Endothelial cell of umbilical vein (primary cell): ENCODE results near the gene KIF1C. TPM values are rescaled to one million over a fixed set of nuclear protein-coding genes. Genes with fewer than 3 reads are reported as not detected.
"Not testable (repeated sequence)": the region's sequence is repeated elsewhere in the genome, so short reads cannot be mapped to it uniquely, and the experiment has no call there.

ENCODE experiments used
- BruUV-seq: library from RNA; stranded (reverse); fragments of 400-500 nt; replicated peaks from 2 replicates; lab custom pipeline; 2021; lab: Mats Ljungman, UMichigan
- CTCF ChIA-PET: fragments of 300-600, 350-600 bp; sonication (Branson Sonifier 250); formaldehyde crosslinking; loops from one replicate; lab custom pipeline; 2021; ENCODE audit warnings: antibody characterized with exemption, inconsistent platforms; lab: Charles Lee
- POLR2A ChIA-PET: fragments of 300-600, 350-600 bp; sonication (Branson Sonifier 250); formaldehyde crosslinking; loops from one replicate; lab custom pipeline; 2021; ENCODE audit warnings: antibody characterized with exemption, inconsistent platforms; lab: Charles Lee
- DNase-seq: peaks from one replicate; pipeline ENCODE4 v3.0.0-alpha.2; 2011; ENCODE audit warnings: low read depth, low spot score
- FAIRE-seq: peaks from 2 replicates; lab custom pipeline; 2011; peaks lifted over from hg19 to GRCh38; lab: Jason Lieb, UNC
- H2AFZ ChIP-seq: 2 replicates; pipeline ENCODE4 v1.6.0; 2012; ENCODE audit warnings: low read depth, low read length, control low read depth, inconsistent platforms
- H3K27ac ChIP-seq: 2 replicates; pipeline ENCODE4 v1.5.1; 2011; ENCODE audit warnings: low read depth, mild to moderate bottlenecking, control low read depth, low read length, moderate library complexity; ENCODE audit not compliant: insufficient read depth
- H3K27me3 ChIP-seq, 2 experiments: 2 replicates each; pipeline versions ENCODE4 v1.6.0 to v1.6.1; 2011; ENCODE audit warnings: low read length in 2 of 2, mixed read lengths in 1 of 2; ENCODE audit not compliant: control insufficient read depth in 2 of 2, insufficient read depth in 2 of 2
- H3K36me3 ChIP-seq, 2 experiments: 2 replicates in 1 of 2; 3 replicates in 1 of 2; pipeline ENCODE4 v1.5.1; 2011; ENCODE audit warnings: low read length in 2 of 2, mild to moderate bottlenecking in 1 of 2, moderate library complexity in 1 of 2; ENCODE audit not compliant: control insufficient read depth in 2 of 2, insufficient read depth in 2 of 2; ENCODE audit errors: extremely low read depth in 1 of 2
- H3K4me1 ChIP-seq: 3 replicates; pipeline ENCODE4 v1.5.1; 2011; ENCODE audit warnings: mild to moderate bottlenecking, low read length; ENCODE audit not compliant: control insufficient read depth, insufficient read depth; ENCODE audit errors: extremely low read depth
- H3K4me2 ChIP-seq: 2 replicates; pipeline ENCODE4 v1.6.1; 2011; ENCODE audit warnings: low read length, control low read depth, mixed read lengths; ENCODE audit not compliant: insufficient read depth
- H3K4me3 ChIP-seq, 3 experiments: fragments of 200-600 bp in 1 of 3; sonication (generic), shearing (Covaris generic) in 1 of 3; replicated peaks in 1 of 3; 2 replicates each; pipeline ENCODE4 v1.5.1; 2011 to 2016; ENCODE audit warnings: control low read depth in 3 of 3, low read length in 3 of 3, mild to moderate bottlenecking in 2 of 3, inconsistent platforms in 1 of 3, low read depth in 1 of 3, moderate library complexity in 1 of 3; ENCODE audit not compliant: insufficient read depth in 1 of 3
- H3K79me2 ChIP-seq: 2 replicates; pipeline ENCODE4 v1.6.0; 2012; ENCODE audit warnings: low read length, inconsistent platforms; ENCODE audit not compliant: control insufficient read depth, insufficient read depth
- H3K9ac ChIP-seq: replicated peaks from 2 replicates; pipeline ENCODE3; 2011; ENCODE audit warnings: low read length, control low read depth; ENCODE audit not compliant: insufficient read depth; ENCODE audit errors: extremely low read depth
- H3K9me1 ChIP-seq: replicated peaks from 3 replicates; pipeline ENCODE4 v1.6.0; 2011; ENCODE audit warnings: mild to moderate bottlenecking, low read length; ENCODE audit not compliant: control insufficient read depth, insufficient read depth; ENCODE audit errors: extremely low read depth
- H3K9me3 ChIP-seq: replicated peaks from 2 replicates; pipeline ENCODE4 v1.5.1; 2012; ENCODE audit warnings: low read length, inconsistent platforms; ENCODE audit not compliant: control insufficient read depth, insufficient read depth
- H4K20me1 ChIP-seq: replicated peaks from 2 replicates; pipeline ENCODE3; 2011; ENCODE audit warnings: mild to moderate bottlenecking, low read length; ENCODE audit not compliant: control insufficient read depth, insufficient read depth; ENCODE audit errors: extremely low read depth
- EZH2 ChIP-seq: IDR thresholded peaks from 2 replicates; pipeline ENCODE4 v1.6.1; 2012; ENCODE audit warnings: borderline replicate concordance, low read depth, mild to moderate bottlenecking, moderate library complexity, low read length, inconsistent platforms; ENCODE audit not compliant: severe bottlenecking
- FOS ChIP-seq: IDR thresholded peaks from 2 replicates; pipeline ENCODE4 v1.6.1; 2011; ENCODE audit warnings: mild to moderate bottlenecking, low read length, moderate library complexity, borderline replicate concordance; ENCODE audit not compliant: insufficient read depth
- GATA2 ChIP-seq: IDR thresholded peaks from 2 replicates; pipeline ENCODE4 v1.7.0; 2011; ENCODE audit warnings: low read depth, mild to moderate bottlenecking, moderate library complexity, mixed read lengths, low read length; ENCODE audit not compliant: insufficient read length, insufficient read depth
- JUN ChIP-seq: IDR thresholded peaks from 2 replicates; pipeline ENCODE4 v1.6.1; 2011; ENCODE audit warnings: borderline replicate concordance, low read depth; ENCODE audit not compliant: insufficient read length, insufficient read depth
- MYC ChIP-seq: IDR thresholded peaks from one replicate; pipeline ENCODE4 v1.6.1; 2011; ENCODE audit warnings: mild to moderate bottlenecking, low read depth, low read length
- POLR2A ChIP-seq: IDR thresholded peaks from 2 replicates; pipeline ENCODE4 v1.6.1; 2012; ENCODE audit warnings: low read depth, mild to moderate bottlenecking, control low read depth, low read length
- POLR2AphosphoS5 ChIP-seq: IDR thresholded peaks from 2 replicates; pipeline ENCODE4 v1.6.1; 2012; ENCODE audit warnings: low read depth, mild to moderate bottlenecking, control low read depth, low read length, moderate library complexity; ENCODE audit not compliant: insufficient read depth
- dilution Hi-C: fragments of 300-500 bp; cut with MboI; formaldehyde crosslinking; loops from one replicate; pipeline ENCODE4 v1.15.0; 2019; ENCODE audit warnings: low sequenced_read_pairs; ENCODE audit not compliant: extremely low pct_ligation_motif_present
- intact Hi-C: fragments of 100-400 bp; cut with micrococcal nuclease; formaldehyde crosslinking; loops from one replicate; pipeline ENCODE4 v1.10.0; 2022
- polyA plus RNA-seq, 4 experiments: library from polyadenylated mRNA; depleted of rRNA in 3 of 4; stranded (reverse) in 3 of 4; unstranded in 1 of 4; fragments of >200 nt; gene quantifications; 2 replicates each; pipeline versions ENCODE4 v1.2.1 to v1.2.3, GENCODE V29; 2011 to 2012; ENCODE audit warnings: missing spikeins in 1 of 4
- total RNA-seq: library from RNA; stranded (reverse); gene quantifications from 2 replicates; pipeline ENCODE4 v1.2.3, GENCODE V29; 2021
- TF ChIP-seq, protein P1 (sequence below), 2 donors: IDR thresholded peaks; 1 replicate in 1 of 2; 2 replicates in 1 of 2; pipeline ENCODE4 v1.5.1; 2011; ENCODE audit warnings: low read length in 2 of 2, mild to moderate bottlenecking in 2 of 2, moderate library complexity in 2 of 2, control low read depth in 1 of 2, inconsistent platforms in 1 of 2, low read depth in 1 of 2; ENCODE audit not compliant: insufficient read depth in 1 of 2; ENCODE audit errors: extremely low read depth in 1 of 2
- TF ChIP-seq, protein P2 (sequence below): IDR thresholded peaks from 2 replicates; pipeline ENCODE4 v1.6.1; 2011; ENCODE audit not compliant: insufficient read depth, insufficient read length

The KIF1C gene
- total and polyA plus RNA-seq, 2 donors (not counting 3 experiments of a cell fraction or from before 2014, with no cell fraction given), result 33.6 to 171 TPM

DNA sequence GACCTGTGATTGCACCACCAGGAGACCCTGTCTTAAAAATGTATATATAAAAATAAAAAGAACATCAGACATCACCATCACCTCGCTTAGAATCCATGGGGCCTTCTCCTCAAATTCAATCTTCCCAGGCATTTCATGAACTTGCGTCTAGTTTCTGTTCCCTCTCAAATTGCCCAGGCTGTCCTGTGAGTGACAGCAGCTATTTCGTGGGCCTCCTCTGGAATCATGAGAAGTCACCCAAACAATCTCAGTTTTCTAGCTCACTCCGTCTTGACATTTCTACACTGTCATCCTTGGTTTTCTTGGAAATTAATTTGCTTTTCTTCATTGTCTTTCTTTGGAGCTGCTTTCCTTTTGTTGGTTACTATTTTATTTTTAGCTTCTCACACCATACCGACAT is 30.2 kb downstream of the KIF1C start:
- no peaks in the 10 kb centered on the region for H4K20me1 ChIP-seq
- H3K9me1 ChIP-seq, result no peaks in the 10 kb centered on the region
- no peak for DNase-seq
- BruUV-seq, result TSS peak; percentile 3
- TF ChIP-seq, protein P1, sequence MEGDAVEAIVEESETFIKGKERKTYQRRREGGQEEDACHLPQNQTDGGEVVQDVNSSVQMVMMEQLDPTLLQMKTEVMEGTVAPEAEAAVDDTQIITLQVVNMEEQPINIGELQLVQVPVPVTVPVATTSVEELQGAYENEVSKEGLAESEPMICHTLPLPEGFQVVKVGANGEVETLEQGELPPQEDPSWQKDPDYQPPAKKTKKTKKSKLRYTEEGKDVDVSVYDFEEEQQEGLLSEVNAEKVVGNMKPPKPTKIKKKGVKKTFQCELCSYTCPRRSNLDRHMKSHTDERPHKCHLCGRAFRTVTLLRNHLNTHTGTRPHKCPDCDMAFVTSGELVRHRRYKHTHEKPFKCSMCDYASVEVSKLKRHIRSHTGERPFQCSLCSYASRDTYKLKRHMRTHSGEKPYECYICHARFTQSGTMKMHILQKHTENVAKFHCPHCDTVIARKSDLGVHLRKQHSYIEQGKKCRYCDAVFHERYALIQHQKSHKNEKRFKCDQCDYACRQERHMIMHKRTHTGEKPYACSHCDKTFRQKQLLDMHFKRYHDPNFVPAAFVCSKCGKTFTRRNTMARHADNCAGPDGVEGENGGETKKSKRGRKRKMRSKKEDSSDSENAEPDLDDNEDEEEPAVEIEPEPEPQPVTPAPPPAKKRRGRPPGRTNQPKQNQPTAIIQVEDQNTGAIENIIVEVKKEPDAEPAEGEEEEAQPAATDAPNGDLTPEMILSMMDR (IDR thresholded peaks at IDR 0.05; ENCODE audit: extremely low read depth in 1 of 2, insufficient read depth in 1 of 2, low read depth in 1 of 2, low read length in 2 of 2), result no peak
- no peak for TF ChIP-seq GATA2
- TF ChIP-seq FOS, result no peak
- no peak for TF ChIP-seq POLR2A
- TF ChIP-seq POLR2AphosphoS5, result no peak
- TF ChIP-seq, protein P2, sequence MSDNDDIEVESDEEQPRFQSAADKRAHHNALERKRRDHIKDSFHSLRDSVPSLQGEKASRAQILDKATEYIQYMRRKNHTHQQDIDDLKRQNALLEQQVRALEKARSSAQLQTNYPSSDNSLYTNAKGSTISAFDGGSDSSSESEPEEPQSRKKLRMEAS, result no peak
- no peak for TF ChIP-seq EZH2
- no peak for TF ChIP-seq JUN
- no peak for TF ChIP-seq MYC
- CTCF ChIA-PET, result interaction anchor here (1.1 to 6.5 kb wide), 5 partner anchors 9 to 119 kb away, joined by 3 to 72 read pairs (median 5); no protein-coding TSS in a partner anchor
- no peaks in the 10 kb centered on the region for H3K79me2 ChIP-seq
- no peaks in the 10 kb centered on the region for H3K9me3 ChIP-seq
- no peak for FAIRE-seq
- no peak overlapping the region for H3K27ac ChIP-seq
- H3K36me3 ChIP-seq, result peaks cover 0 to 6% of the 10 kb centered on the region in 2 experiments
- no peak overlapping the region for H2AFZ ChIP-seq
- no peak overlapping the region for H3K4me2 ChIP-seq
- POLR2A ChIA-PET, result no interaction called here
- dilution Hi-C loops, result no loop called here
- H3K4me3 ChIP-seq, result no peak overlapping the region
- no peak overlapping the region for H3K9ac ChIP-seq
- H3K27me3 ChIP-seq, result no peaks in the 10 kb centered on the region
- intact Hi-C loops, result no loop called here
- peaks cover 5% of the 10 kb centered on the region for H3K4me1 ChIP-seq

DNA sequence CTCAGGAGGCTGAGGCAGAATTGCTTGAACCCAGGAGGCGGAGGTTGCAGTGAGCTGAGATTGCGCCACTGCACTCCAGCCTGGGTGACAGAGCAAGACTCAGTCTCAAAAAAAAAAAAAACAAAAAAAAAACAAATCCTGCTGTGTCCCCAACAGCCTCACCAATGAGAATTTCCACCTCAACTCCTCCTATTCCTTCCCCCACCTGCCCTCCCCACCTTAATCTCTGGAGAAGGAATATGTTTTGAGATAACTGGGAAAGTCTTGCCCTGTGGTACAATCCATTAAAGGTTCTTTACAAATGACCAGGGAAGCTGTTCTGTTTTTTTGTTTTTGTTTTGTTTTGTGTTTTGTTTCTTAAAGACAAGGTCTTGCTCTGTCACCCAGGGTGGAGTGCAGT is 32.4 kb downstream of the KIF1C start:
- POLR2A ChIA-PET, dilution Hi-C loops, H3K27ac ChIP-seq, H3K79me2 ChIP-seq, H3K9me3 ChIP-seq, H3K36me3 ChIP-seq, H2AFZ ChIP-seq, H3K4me2 ChIP-seq, H3K9ac ChIP-seq, H3K4me1 ChIP-seq, intact Hi-C loops, H3K9me1 ChIP-seq, H3K27me3 ChIP-seq, H4K20me1 ChIP-seq, BruUV-seq, H3K4me3 ChIP-seq, DNase-seq: not testable (repeated sequence)
- CTCF ChIA-PET, result interaction anchor here (1.4 to 6.5 kb wide), 4 partner anchors 10 to 1406 kb away, joined by 4 to 72 read pairs (median 4); partner anchors contain the start of gene CAMTA2
- peak; percentile 40 for FAIRE-seq
